ENCODE results near the gene TRAF6. TPM values are rescaled to one million over a fixed set of nuclear protein-coding genes. Genes with fewer than 3 reads are reported as not detected.

The TRAF6 gene
- total and polyA plus RNA-seq, 2 of the 13 experiments (the other 11 are each of a cell fraction or from before 2014, with no cell fraction given) = 3.3 to 5.9 TPM

GRCh38 chr11:36469063-36469462 is 41.0 kb downstream of the TRAF6 start (continued):
- TF ChIP-seq SNAPC2 (CRISPR knock-in tag; IDR thresholded peaks at IDR 0.05) (no peak), ZNF234 (CRISPR knock-in tag; conservative IDR thresholded peaks at IDR 0.05) (no peak), AFF4 (CRISPR knock-in tag; IDR thresholded peaks at IDR 0.05) (no peak), ZSCAN30 (CRISPR knock-in tag; IDR thresholded peaks at IDR 0.05) (no peak), DMAP1 (CRISPR knock-in tag; IDR thresholded peaks at IDR 0.05) (no peak), RXRB (CRISPR knock-in tag; IDR thresholded peaks at IDR 0.05; ENCODE audit: borderline replicate concordance) (no peak), PRPF4 (IDR thresholded peaks at IDR 0.05; ENCODE audit: low read depth, low read length, poor library complexity, severe bottlenecking) (no peak), MBNL3 (CRISPR knock-in tag; conservative IDR thresholded peaks at IDR 0.05) (no peak)
- TF ChIP-seq, protein P1, sequence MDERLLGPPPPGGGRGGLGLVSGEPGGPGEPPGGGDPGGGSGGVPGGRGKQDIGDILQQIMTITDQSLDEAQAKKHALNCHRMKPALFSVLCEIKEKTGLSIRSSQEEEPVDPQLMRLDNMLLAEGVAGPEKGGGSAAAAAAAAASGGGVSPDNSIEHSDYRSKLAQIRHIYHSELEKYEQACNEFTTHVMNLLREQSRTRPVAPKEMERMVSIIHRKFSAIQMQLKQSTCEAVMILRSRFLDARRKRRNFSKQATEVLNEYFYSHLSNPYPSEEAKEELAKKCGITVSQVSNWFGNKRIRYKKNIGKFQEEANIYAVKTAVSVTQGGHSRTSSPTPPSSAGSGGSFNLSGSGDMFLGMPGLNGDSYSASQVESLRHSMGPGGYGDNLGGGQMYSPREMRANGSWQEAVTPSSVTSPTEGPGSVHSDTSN (CRISPR knock-in tag; IDR thresholded peaks at IDR 0.05) = no peak

GRCh38 chr11:36467916-36468315 is 42.2 kb downstream of the TRAF6 start:
- DNase-seq (ENCODE audit: low spot score) = no peak
- no CpG with 5 or more reads among the region's 1 CpG for WGBS (ENCODE audit: low lambda C conversion rate)
- Histone ChIP-seq H3K9me3 (ENCODE audit: low read length) (no peaks in the 10 kb centered on the region), H3K4me1 (ENCODE audit: insufficient read depth, low read length) (no peaks in the 10 kb centered on the region), H3K27ac (ENCODE audit: extremely low read length, insufficient read depth, low read length) (no peak overlapping the region), H3K9ac (ENCODE audit: insufficient read depth, low read depth, low read length) (no peak overlapping the region), H3K27me3 (ENCODE audit: control insufficient read depth in 1 of 2, insufficient read depth in 2 of 2, low read length in 2 of 2) (no peaks in the 10 kb centered on the region), H2AFZ (ENCODE audit: low read length) (no peak overlapping the region), H3K4me3 (replicated peaks in 1 of 3; ENCODE audit: insufficient read depth in 1 of 3, low read depth in 2 of 3, low read length in 3 of 3) (no peak overlapping the region), H4K20me1 (ENCODE audit: insufficient read depth, low read length) (no peaks in the 10 kb centered on the region), H3K4me2 (ENCODE audit: low read depth, low read length) (no peak overlapping the region), H3K79me2 (ENCODE audit: insufficient read depth, low read length) (no peaks in the 10 kb centered on the region), H3K36me3 (replicated peaks in 1 of 2; ENCODE audit: control insufficient read depth in 1 of 2, insufficient read depth in 2 of 2, low read length in 2 of 2) (no peaks in the 10 kb centered on the region)
- in situ Hi-C loops (cut with HindIII; ENCODE audit: extremely low pct_ligation_motif_present, low pct_unique_long_range_greater_than_20kb) (no loop called here), intact Hi-C loops (cut with micrococcal nuclease; ENCODE audit: unreplicated experiment) (no loop called here)
- ChIA-PET POLR2A (no interaction called here), CTCF (ENCODE audit: low intra/inter-chr PET ratio, low total read pairs) (no interaction called here)
- BruUV-seq (replicated peaks) = no TSS peak
- no peak for FAIRE-seq
- TF ChIP-seq ZSCAN29 (CRISPR knock-in tag; conservative IDR thresholded peaks at IDR 0.05) = no peak
- no peak for TF ChIP-seq SRSF9 (IDR thresholded peaks at IDR 0.05; ENCODE audit: borderline replicate concordance, insufficient read depth, low read depth, low read length, poor library complexity, severe bottlenecking)
- no peak for TF ChIP-seq ZNF550 (CRISPR knock-in tag; IDR thresholded peaks at IDR 0.05; ENCODE audit: borderline replicate concordance)
- TF ChIP-seq SMAD9 (CRISPR knock-in tag; IDR thresholded peaks at IDR 0.05) = no peak
- TF ChIP-seq ZBTB33 (CRISPR knock-in tag; IDR thresholded peaks at IDR 0.05) = no peak
- no peak for TF ChIP-seq ZNF577 (CRISPR knock-in tag; IDR thresholded peaks at IDR 0.05; ENCODE audit: borderline replicate concordance, low read depth)
- no peak for TF ChIP-seq ZNF292 (CRISPR knock-in tag; IDR thresholded peaks at IDR 0.05; ENCODE audit: borderline replicate concordance, low read depth)
- TF ChIP-seq POGZ (CRISPR knock-in tag; IDR thresholded peaks at IDR 0.05) = no peak
- ATAC-seq = no peak

Measured in HepG2 (cell line).